Left lung (tissue), 10 donors: ENCODE measurements around the gene SMARCAD1. TPM values are rescaled to one million over a fixed set of nuclear protein-coding genes. Genes with fewer than 3 reads are reported as not detected.

Experiments used
- ATAC-seq: fragments of 200-7000 bp; cut with Tn5 transposase; one replicate; pipeline ENCODE4 v1.9.1; 2020; ENCODE audit warnings: moderate library complexity
- DNase-seq, 4 donors: peaks; one replicate each; pipeline ENCODE4 v3.0.0-alpha.2; 2013 to 2020
- H3K27ac ChIP-seq, 2 donors: fragments of 200-600 bp; sonication (generic) in 1 of 2; one replicate each; pipeline versions ENCODE4 v1.5.0 to v1.8.0; 2020 to 2021
- H3K27me3 ChIP-seq, 2 donors: fragments of 200-600 bp; sonication (generic) in 1 of 2; one replicate each; pipeline versions ENCODE4 v1.5.0 to v1.8.0; 2020 to 2021
- H3K36me3 ChIP-seq, 2 donors: fragments of 200-600 bp; sonication (generic) in 1 of 2; one replicate each; pipeline versions ENCODE4 v1.5.0 to v1.8.0; 2020 to 2021
- H3K4me1 ChIP-seq, 2 donors: fragments of 200-600 bp; one replicate each; pipeline ENCODE4 v1.8.0; 2021
- H3K4me3 ChIP-seq, 2 donors: fragments of 200-600 bp; sonication (generic) in 1 of 2; one replicate each; pipeline versions ENCODE4 v1.5.0 to v1.8.0; 2020 to 2021; ENCODE audit warnings: mild to moderate bottlenecking in 1 of 2
- H3K9me3 ChIP-seq, 2 donors: fragments of 200-600 bp; sonication (generic) in 1 of 2; one replicate each; pipeline versions ENCODE4 v1.5.0 to v1.8.0; 2020 to 2021
- intact Hi-C, 2 donors: fragments of 100-400 bp; cut with DNase I; formaldehyde crosslinking; loops; one replicate each; pipeline versions ENCODE4 v1.11.2 to v1.14.2; 2022
- polyA plus RNA-seq, 6 donors: library from polyadenylated mRNA; unstranded; fragments of 120-200 nt; gene quantifications; one replicate each; pipeline ENCODE4 v1.2.1, GENCODE V29; 2013; ENCODE audit not compliant: insufficient read length in 6 of 6
- total RNA-seq, 2 donors: library from RNA; stranded (reverse); fragmentation: NEBNext Ultra II Directional; extraction: Animal tissue kit (Norgen Biotek cat#: 25700); gene quantifications; one replicate each; pipeline ENCODE4 v1.2.1, GENCODE V29; 2021
- TF ChIP-seq, protein P1 (sequence below), 2 donors: fragments of 200-600 bp; sonication (generic) in 1 of 2; IDR thresholded peaks; one replicate each; pipeline versions ENCODE4 v1.5.0 to v1.8.0; 2021; ENCODE audit warnings: antibody characterized with exemption in 2 of 2
- donor health status: DM: no; HTN: yes; CAD: no.
- donor health status: DM: no; HTN: no; CAD: no.

The SMARCAD1 gene
- total and polyA plus RNA-seq, 8 donors, result 20.9 to 65.5 (median 55.5) TPM

DNA sequence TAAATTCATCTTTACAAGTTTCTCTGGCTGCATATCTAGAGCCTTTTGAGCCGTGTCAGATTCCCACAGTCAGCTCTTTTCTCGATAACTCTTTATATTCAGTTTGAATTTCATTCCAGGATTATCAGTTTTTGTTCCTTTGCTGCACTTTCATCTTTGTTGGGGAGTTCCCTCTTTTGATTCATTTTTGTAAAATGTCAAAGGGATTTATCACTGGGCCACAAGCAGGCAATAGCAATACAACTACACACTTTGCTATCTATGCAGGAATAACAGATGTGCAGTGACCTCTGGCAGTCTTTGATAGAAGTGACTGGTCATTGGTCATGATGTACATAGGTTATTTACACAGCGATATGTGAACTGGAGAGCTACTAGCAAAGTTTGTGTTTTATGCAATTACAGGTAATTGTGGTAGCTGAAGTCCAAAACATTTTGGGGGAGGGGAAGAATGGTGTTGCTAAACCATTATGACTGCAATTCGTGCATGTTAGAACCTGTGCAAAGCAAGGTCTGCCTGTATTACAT is 91.1 kb downstream of the SMARCAD1 start:
- Histone ChIP-seq H3K4me3 (no peak overlapping the region), H3K36me3 (no peaks in the 10 kb centered on the region), H3K27ac (no peak overlapping the region), H3K4me1 (no peaks in the 10 kb centered on the region), H3K9me3 (no peaks in the 10 kb centered on the region), H3K27me3 (no peaks in the 10 kb centered on the region)
- intact Hi-C loops, result no loop called here
- no peak for ATAC-seq
- no peak for DNase-seq
- TF ChIP-seq, protein P1, sequence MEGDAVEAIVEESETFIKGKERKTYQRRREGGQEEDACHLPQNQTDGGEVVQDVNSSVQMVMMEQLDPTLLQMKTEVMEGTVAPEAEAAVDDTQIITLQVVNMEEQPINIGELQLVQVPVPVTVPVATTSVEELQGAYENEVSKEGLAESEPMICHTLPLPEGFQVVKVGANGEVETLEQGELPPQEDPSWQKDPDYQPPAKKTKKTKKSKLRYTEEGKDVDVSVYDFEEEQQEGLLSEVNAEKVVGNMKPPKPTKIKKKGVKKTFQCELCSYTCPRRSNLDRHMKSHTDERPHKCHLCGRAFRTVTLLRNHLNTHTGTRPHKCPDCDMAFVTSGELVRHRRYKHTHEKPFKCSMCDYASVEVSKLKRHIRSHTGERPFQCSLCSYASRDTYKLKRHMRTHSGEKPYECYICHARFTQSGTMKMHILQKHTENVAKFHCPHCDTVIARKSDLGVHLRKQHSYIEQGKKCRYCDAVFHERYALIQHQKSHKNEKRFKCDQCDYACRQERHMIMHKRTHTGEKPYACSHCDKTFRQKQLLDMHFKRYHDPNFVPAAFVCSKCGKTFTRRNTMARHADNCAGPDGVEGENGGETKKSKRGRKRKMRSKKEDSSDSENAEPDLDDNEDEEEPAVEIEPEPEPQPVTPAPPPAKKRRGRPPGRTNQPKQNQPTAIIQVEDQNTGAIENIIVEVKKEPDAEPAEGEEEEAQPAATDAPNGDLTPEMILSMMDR (IDR thresholded peaks at IDR 0.05), result no peak

DNA sequence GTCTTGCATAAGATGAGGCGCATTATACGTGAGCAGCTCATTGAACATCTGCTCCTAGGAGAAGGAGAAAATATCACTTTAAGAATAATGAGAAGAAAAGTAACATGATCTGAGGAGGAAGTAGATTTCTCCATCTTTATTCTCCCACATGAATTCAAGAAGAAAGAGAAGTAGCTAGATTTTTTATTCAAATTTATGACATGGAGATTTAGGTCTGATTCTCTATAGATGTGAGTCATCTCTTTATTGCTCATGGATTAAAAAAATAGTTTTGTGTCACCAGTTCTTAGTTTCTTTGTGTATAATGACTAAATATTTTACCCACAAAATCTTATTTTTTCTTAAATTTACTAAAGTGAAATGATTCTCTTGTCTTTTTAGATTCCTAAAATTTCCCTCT is 94.5 kb downstream of the SMARCAD1 start:
- Histone ChIP-seq H3K27ac (no peak overlapping the region), H3K27me3 (no peaks in the 10 kb centered on the region), H3K4me1 (no peaks in the 10 kb centered on the region), H3K4me3 (no peak overlapping the region), H3K36me3 (no peaks in the 10 kb centered on the region), H3K9me3 (no peaks in the 10 kb centered on the region)
- DNase-seq (no peak), ATAC-seq (no peak)
- TF ChIP-seq, protein P1 (IDR thresholded peaks at IDR 0.05), result no peak
- intact Hi-C loops, result loop anchor here in 1 of 2 donors (10.0 kb wide), 1 partner anchor 103 kb away; no protein-coding TSS in a partner anchor

DNA sequence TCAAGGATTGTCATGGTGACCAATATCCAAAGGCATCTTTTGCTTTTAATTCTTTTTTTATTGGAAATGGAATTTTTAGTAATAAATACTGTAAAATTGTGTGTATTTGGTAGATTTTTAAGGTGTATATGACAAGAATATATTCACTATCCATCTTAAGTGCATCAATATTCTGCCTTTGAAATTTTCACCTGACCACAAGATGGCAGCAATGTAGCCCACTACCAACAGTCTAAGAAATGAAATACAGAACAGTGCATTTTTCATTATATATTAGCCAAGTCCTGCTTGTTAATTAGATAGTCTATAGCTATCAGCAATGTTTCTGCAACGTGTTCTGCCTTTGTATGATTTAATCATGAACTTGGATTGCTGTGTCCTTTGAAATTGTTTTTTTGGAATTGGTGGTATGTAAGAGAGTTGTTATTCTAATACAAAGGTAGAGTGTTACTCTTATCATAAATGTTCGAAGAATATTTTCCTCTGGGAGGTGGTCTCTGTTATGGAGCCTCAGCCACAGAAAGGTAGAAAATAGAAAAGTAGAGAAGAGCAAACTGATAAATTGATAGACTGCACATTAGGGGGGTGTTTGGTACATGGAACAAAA is 96.8 kb downstream of the SMARCAD1 start:
- no peak overlapping the region for H3K4me3 ChIP-seq
- TF ChIP-seq, protein P1 (IDR thresholded peaks at IDR 0.05), result peak in 1 of 2 donors; percentile 62
- H3K36me3 ChIP-seq, result no peaks in the 10 kb centered on the region
- H3K27ac ChIP-seq, result no peak overlapping the region
- H3K9me3 ChIP-seq, result no peaks in the 10 kb centered on the region
- DNase-seq (peak in 2 of 4 donors; percentile 5 to 30), ATAC-seq (peak; percentile 78)
- intact Hi-C loops, result loop anchor here in 1 of 2 donors (10.0 kb wide), 1 partner anchor 100 kb away; no protein-coding TSS in a partner anchor
- H3K4me1 ChIP-seq, result no peaks in the 10 kb centered on the region
- no peaks in the 10 kb centered on the region for H3K27me3 ChIP-seq

DNA sequence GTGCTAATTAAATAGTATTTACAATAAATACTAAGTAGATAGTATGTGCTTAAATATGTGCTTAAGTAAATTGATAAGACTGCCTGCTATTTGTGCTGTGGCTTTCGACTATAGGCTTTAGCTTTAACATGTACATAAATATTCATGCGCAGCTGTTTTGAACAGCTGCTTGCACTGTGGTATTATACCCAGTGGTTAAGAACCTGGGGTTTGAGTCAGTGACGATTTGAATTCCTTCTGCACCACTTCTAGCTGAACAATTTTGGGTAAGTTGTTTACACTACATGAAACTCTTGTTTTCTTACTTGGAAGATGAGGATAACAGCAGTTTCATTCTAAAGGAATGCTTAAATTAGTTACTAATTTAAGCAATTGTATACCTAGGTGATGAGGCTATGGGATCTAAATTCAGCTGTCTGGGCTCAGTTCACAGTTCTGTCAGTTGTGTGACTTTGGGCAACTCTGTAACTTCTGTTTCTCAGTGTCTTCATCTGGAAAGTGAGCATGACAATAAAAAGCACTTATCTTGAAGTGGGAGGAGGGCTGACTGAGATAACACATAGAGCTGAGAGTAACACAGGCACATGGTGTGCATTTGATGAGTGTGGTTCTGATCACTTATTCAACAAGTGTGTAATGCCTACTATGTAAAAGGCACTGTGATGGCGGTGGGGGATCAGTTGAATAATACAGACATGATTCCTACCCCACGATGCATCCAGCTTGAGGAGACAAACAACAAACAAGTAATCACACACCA is 98.0 kb downstream of the SMARCAD1 start:
- intact Hi-C loops, result loop anchor here in 1 of 2 donors (10.0 kb wide), 1 partner anchor 99 kb away; no protein-coding TSS in a partner anchor
- DNase-seq (no peak), ATAC-seq (peak; percentile 50)
- Histone ChIP-seq H3K36me3 (no peaks in the 10 kb centered on the region), H3K9me3 (no peaks in the 10 kb centered on the region), H3K4me1 (no peaks in the 10 kb centered on the region), H3K27me3 (no peaks in the 10 kb centered on the region), H3K27ac (no peak overlapping the region), H3K4me3 (no peak overlapping the region)
- TF ChIP-seq, protein P1 (IDR thresholded peaks at IDR 0.05), result no peak

DNA sequence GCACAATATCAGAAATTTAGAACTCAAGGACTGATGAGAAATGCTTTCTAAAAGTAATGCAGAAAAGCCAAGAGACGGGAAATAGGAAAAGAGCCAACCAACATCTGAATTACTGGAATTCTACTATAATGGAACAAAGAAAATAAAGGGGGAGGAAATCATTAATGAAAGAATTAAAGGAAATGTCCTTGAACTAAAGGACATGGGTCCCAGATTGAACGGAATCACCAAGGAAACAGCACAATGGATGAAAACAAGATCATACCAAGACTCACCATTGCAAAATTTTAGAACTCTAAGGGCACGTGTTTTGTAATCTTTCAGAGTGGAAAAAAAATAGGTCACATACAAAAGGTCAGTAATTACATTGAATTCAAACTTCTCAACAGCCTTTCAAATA is 99.0 kb downstream of the SMARCAD1 start:
- no peak overlapping the region for H3K27ac ChIP-seq
- intact Hi-C loops, result loop anchor here in 1 of 2 donors (10.0 kb wide), 1 partner anchor 98 kb away; no protein-coding TSS in a partner anchor
- ATAC-seq, result peak; percentile 23

More for the DNA sequence above, 99.0 kb downstream of the SMARCAD1 start:
- DNase-seq, result no peak
- H3K4me3 ChIP-seq, result no peak overlapping the region
- H3K9me3 ChIP-seq, result no peaks in the 10 kb centered on the region
- no peaks in the 10 kb centered on the region for H3K4me1 ChIP-seq
- TF ChIP-seq, protein P1 (IDR thresholded peaks at IDR 0.05), result no peak
- no peaks in the 10 kb centered on the region for H3K27me3 ChIP-seq
- H3K36me3 ChIP-seq, result no peaks in the 10 kb centered on the region
